ENCODE data around the gene MACROD2.

GRCh38 chr20:15575255-15575654, 1579.9 kb downstream of the MACROD2 start:
- TF ChIP-seq CTCF (conservative IDR thresholded peaks at IDR 0.05 in 1 of 2, IDR thresholded peaks at IDR 0.05 in 1 of 2; ENCODE audit: extremely low read depth in 1 of 2, insufficient read depth in 1 of 2, low read depth in 1 of 2, low read length in 2 of 2) (no peak), EZH2 (IDR thresholded peaks at IDR 0.05; ENCODE audit: borderline replicate concordance, low read length) (no peak)

Data from mammary epithelial cell (primary cell).